Tibial nerve (tissue), 4 donors: ENCODE data around the gene PSMD12. TPM values are rescaled to one million over a fixed set of nuclear protein-coding genes. Genes with fewer than 3 reads are reported as not detected.

Experiments used
- DNase-seq, 2 donors: peaks; one replicate each; pipeline ENCODE4 v3.0.0-alpha.2; 2019; ENCODE audit warnings: low spot score in 2 of 2
- H3K27ac ChIP-seq, 4 donors: fragments of 200-600 bp; sonication (generic) in 3 of 4; one replicate each; pipeline ENCODE4 v1.5.1; 2017 to 2019; ENCODE audit warnings: mild to moderate bottlenecking in 1 of 4
- H3K27me3 ChIP-seq, 2 donors: fragments of 200-600 bp; sonication (generic) in 1 of 2; one replicate each; pipeline versions ENCODE4 v1.5.1 to v1.6.0; 2017 to 2019
- H3K36me3 ChIP-seq, 3 donors: fragments of 200-600 bp; sonication (generic); one replicate each; pipeline ENCODE4 v1.5.1; 2018 to 2019
- H3K4me1 ChIP-seq, 4 donors: fragments of 200-600 bp; sonication (generic) in 3 of 4; one replicate each; pipeline ENCODE4 v1.5.1; 2017 to 2019
- H3K4me3 ChIP-seq, 4 donors: fragments of 200-600 bp; sonication (generic) in 3 of 4; one replicate each; pipeline ENCODE4 v1.5.1; 2017 to 2019; ENCODE audit warnings: mild to moderate bottlenecking in 1 of 4, moderate library complexity in 1 of 4
- H3K9me3 ChIP-seq, 4 donors: fragments of 200-600 bp; sonication (generic) in 3 of 4; one replicate each; pipeline ENCODE4 v1.5.1; 2017 to 2019
- EP300 ChIP-seq, 2 donors: sonication (generic); formaldehyde crosslinking; IDR thresholded peaks; one replicate each; pipeline ENCODE4 v1.6.1; 2017; ENCODE audit warnings: antibody characterized with exemption in 2 of 2, mild to moderate bottlenecking in 1 of 2
- POLR2A ChIP-seq, 2 donors: fragments of 450-650 bp; IDR thresholded peaks; one replicate each; pipeline ENCODE4 v1.6.1; 2017; ENCODE audit warnings: antibody characterized with exemption in 2 of 2, mild to moderate bottlenecking in 2 of 2, moderate library complexity in 2 of 2
- WGBS, 2 donors: methylation state at CpG; one replicate each; pipeline ENCODE4 v1.1.5; 2018; 5-methylcytosine and 5-hydroxymethylcytosine counted together
- total RNA-seq, 4 donors: library from RNA; depleted of rRNA; stranded (reverse); fragments of >200 nt; gene quantifications; one replicate each; pipeline ENCODE4 v1.1.0, GENCODE V29; 2016
- TF ChIP-seq, protein P1 (sequence below), 5 experiments: fragments of 200-600 bp in 3 of 5; fragments of 450-650 bp in 2 of 5; sonication (generic) in 3 of 5; IDR thresholded peaks; one replicate each; pipeline ENCODE4 v1.5.1; 2016 to 2019; ENCODE audit warnings: antibody characterized with exemption in 5 of 5, mild to moderate bottlenecking in 3 of 5, moderate library complexity in 2 of 5

PSMD12 gene
- total RNA-seq, 4 donors from 2014 or later = 16.1 to 24.7 (median 22.4) TPM

DNA sequence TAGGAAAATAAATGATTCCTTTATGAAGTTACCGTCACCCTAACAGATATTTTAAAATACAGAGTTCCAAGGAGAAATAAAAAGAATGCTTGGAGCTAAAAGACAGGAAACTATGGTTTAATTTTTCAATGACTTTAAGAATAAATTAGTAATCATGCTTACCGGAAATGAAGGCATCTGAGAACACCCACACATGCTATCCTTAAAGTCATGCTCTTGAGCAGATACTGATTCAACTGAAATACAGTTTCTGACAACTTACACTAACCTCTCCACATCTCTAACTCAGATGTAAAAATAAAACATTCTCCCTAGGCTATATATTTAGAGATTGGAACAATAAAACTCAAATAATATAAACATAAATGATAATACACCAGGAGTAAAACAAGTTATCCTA lies 7.8 kb downstream of the PSMD12 start:
- TF ChIP-seq POLR2A (IDR thresholded peaks at IDR 0.05) (no peak), EP300 (IDR thresholded peaks at IDR 0.05) (no peak)
- TF ChIP-seq, protein P1, sequence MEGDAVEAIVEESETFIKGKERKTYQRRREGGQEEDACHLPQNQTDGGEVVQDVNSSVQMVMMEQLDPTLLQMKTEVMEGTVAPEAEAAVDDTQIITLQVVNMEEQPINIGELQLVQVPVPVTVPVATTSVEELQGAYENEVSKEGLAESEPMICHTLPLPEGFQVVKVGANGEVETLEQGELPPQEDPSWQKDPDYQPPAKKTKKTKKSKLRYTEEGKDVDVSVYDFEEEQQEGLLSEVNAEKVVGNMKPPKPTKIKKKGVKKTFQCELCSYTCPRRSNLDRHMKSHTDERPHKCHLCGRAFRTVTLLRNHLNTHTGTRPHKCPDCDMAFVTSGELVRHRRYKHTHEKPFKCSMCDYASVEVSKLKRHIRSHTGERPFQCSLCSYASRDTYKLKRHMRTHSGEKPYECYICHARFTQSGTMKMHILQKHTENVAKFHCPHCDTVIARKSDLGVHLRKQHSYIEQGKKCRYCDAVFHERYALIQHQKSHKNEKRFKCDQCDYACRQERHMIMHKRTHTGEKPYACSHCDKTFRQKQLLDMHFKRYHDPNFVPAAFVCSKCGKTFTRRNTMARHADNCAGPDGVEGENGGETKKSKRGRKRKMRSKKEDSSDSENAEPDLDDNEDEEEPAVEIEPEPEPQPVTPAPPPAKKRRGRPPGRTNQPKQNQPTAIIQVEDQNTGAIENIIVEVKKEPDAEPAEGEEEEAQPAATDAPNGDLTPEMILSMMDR (IDR thresholded peaks at IDR 0.05) = no peak
- peaks cover 0 to 55% (median 15%) of the 10 kb centered on the region in 4 donors for H3K4me1 ChIP-seq

DNA sequence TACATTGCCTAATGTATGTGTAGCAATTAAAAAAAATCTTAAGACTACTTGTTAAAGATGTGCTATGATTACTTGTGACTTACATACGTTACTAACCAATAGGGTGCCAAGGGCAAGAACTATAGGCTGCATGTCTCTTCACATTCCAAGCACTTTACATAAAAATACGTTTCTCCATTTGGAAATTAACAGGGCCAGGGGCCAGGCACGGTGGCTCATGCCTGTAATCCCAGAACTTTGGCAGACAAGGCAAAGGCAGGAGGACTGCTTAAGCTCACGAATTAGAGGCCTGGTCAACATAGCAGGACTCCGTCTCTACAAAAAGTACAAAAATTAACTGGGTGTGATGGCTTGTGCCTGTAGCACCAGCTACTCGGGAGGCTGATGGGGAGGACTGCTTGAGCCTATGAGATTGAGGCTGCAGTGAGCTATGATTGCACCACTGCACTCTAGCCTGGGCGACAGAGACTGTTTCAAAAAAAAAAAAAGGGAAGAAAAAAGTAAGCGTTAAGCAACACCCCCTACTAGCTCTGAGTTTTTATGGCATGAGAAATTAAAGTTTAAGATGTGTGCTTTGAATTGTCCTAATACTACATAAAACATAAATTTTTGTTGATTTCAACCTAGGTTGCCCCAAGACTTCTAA lies 12.3 kb downstream of the PSMD12 start:
- 83 to 85% methylated on average over 8 of the region's 8 CpGs for WGBS, 2 donors
- TF ChIP-seq, protein P1 (IDR thresholded peaks at IDR 0.05) = no peak
- no peak for TF ChIP-seq EP300 (IDR thresholded peaks at IDR 0.05)
- no peak for TF ChIP-seq POLR2A (IDR thresholded peaks at IDR 0.05)
- peaks cover 0 to 83% (median 12%) of the 10 kb centered on the region in 3 donors for H3K36me3 ChIP-seq
- H3K4me1 ChIP-seq = peaks cover 0 to 17% (median under 1%) of the 10 kb centered on the region in 4 donors
- H3K4me3 ChIP-seq = no peak overlapping the region
- H3K27ac ChIP-seq = no peak overlapping the region
- H3K27me3 ChIP-seq = no peaks in the 10 kb centered on the region
- DNase-seq = no peak
- H3K9me3 ChIP-seq = no peaks in the 10 kb centered on the region

More for the DNA sequence above, 7.8 kb downstream of the PSMD12 start:
- no peak overlapping the region for H3K27ac ChIP-seq
- 37 to 53% methylated on average over 2 of the region's 2 CpGs for WGBS, 2 donors
- H3K36me3 ChIP-seq = peaks cover 0 to 38% (median 12%) of the 10 kb centered on the region in 3 donors
- no peaks in the 10 kb centered on the region for H3K9me3 ChIP-seq
- DNase-seq = no peak
- H3K27me3 ChIP-seq = no peaks in the 10 kb centered on the region
- no peak overlapping the region for H3K4me3 ChIP-seq

DNA sequence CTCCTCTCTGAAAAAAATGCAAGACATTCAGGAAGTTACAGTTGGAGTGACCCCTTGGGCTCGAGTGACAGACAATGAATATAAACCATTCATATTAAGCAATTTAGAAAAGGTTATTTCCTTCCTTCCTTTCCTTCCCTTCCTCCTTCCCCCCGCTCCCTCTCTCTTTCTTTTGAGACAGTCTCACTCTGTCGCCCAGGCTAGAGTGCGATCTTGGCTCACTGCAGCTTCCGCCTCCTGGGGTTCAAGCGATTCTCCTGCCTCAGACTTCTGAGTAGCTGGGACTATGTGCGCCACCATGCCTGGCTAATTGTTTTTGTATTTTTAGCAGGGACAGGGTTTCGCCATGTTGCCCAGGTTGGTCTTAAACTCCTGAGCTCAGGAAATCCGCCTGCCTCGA lies 13.2 kb downstream of the PSMD12 start:
- Histone ChIP-seq H3K36me3 (peaks cover 0 to 92% (median 21%) of the 10 kb centered on the region in 3 donors), H3K9me3 (no peaks in the 10 kb centered on the region)
- 70 to 80% methylated on average over 9 to 10 of the region's 10 CpGs for WGBS, 2 donors

DNA sequence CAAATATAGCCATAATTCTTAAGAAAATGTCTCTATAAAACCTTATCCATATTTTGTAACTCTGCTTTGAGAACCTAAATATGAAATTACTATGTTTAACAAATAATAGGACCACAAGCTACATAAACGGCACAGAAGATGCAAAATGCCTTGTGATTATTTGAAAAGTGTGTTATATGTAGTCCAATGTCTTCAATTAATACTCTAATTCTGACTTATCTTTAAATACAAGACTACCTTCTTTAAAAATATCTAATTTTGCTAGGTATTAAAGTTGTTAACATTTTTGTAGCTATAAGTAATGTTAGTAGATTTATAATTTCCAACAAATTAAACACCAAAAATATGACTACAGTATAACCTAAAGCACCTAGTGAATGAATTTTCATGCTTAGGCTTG lies 17.0 kb downstream of the PSMD12 start:
- Histone ChIP-seq H3K4me1 (peaks cover 0 to 6% (median 0%) of the 10 kb centered on the region in 4 donors), H3K36me3 (peaks cover 0 to 100% (median 24%) of the 10 kb centered on the region in 3 donors), H3K27me3 (no peaks in the 10 kb centered on the region), H3K4me3 (no peak overlapping the region), H3K27ac (no peak overlapping the region), H3K9me3 (no peaks in the 10 kb centered on the region)
- TF ChIP-seq, protein P1 (IDR thresholded peaks at IDR 0.05) = no peak
- TF ChIP-seq POLR2A (IDR thresholded peaks at IDR 0.05) (no peak), EP300 (IDR thresholded peaks at IDR 0.05) (no peak)
- no peak for DNase-seq
- WGBS, 2 donors = 92 to 93% methylated on average over 1 of the region's 1 CpG

More for the DNA sequence above, 13.2 kb downstream of the PSMD12 start:
- H3K4me1 ChIP-seq = peaks cover 0 to 9% (median 0%) of the 10 kb centered on the region in 4 donors
- DNase-seq = no peak
- TF ChIP-seq, protein P1 (IDR thresholded peaks at IDR 0.05) = no peak
- TF ChIP-seq EP300 (IDR thresholded peaks at IDR 0.05) (no peak), POLR2A (IDR thresholded peaks at IDR 0.05) (no peak)
- H3K27me3 ChIP-seq = no peaks in the 10 kb centered on the region
- H3K4me3 ChIP-seq = no peak overlapping the region
- H3K27ac ChIP-seq = no peak overlapping the region

DNA sequence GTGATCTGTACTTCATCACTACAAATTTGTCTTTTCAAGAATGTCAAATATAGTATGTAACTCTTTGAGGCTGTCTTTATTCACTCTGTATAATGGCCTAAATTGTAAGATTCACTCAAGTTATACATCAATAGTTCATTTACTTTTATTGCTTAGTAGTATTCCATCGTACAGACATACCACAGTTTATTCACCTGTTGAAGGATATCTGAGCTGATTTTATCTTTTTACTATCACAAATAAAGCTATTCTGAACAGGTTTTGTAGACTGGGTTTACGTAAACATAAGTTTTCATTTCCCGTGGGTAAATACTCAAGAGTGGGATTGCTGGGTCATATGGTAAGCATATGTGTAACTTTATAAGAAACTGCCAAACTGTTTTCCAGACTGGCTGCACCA lies 18.6 kb downstream of the PSMD12 start:
- H3K36me3 ChIP-seq = peaks cover 0 to 99% (median 23%) of the 10 kb centered on the region in 3 donors
- no peak for TF ChIP-seq EP300 (IDR thresholded peaks at IDR 0.05)
- no peak for TF ChIP-seq POLR2A (IDR thresholded peaks at IDR 0.05)
- TF ChIP-seq, protein P1 (IDR thresholded peaks at IDR 0.05) = no peak

More for the DNA sequence above, 18.6 kb downstream of the PSMD12 start:
- Histone ChIP-seq H3K27ac (no peak overlapping the region), H3K27me3 (no peaks in the 10 kb centered on the region), H3K4me3 (no peak overlapping the region), H3K4me1 (peaks cover 0 to 2% (median 0%) of the 10 kb centered on the region in 4 donors), H3K9me3 (no peaks in the 10 kb centered on the region)
- no peak for DNase-seq
- WGBS, 2 donors = 97 to 99% methylated on average over 3 of the region's 3 CpGs
